GM18909 (cell line): ENCODE measurements around the gene KCNIP2.
"Not testable (repeated sequence)": the region's sequence is repeated elsewhere in the genome, so short reads cannot be mapped to it uniquely, and the experiment has no call there.

ENCODE experiments used
- ATAC-seq: cut with Tn5 transposase; IDR thresholded peaks from one replicate; pipeline ENCODE4 v1.9.1; 2021; ENCODE audit warnings: mild to moderate bottlenecking; ENCODE audit not compliant: unreplicated experiment, poor library complexity

KCNIP2 gene

DNA sequence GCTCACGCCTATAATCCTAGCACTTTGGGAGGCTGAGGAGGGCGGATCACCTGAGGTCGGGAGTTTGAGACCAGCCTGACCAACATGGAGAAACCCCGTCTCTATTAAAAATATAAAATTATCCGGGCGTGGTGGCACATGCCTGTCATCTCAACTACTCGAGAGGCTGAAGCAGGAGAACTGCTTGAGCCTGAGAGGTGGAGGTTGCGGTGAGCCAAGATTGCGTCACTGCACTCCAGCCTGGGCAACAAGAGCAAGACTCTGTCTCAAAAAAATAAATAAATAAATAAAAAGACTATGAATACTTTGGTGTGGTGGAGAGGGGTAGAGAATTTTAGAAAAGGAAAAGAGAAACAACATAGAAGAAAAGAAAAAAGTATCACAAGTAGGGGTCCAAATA is 54.4 kb downstream of the KCNIP2 start:
- ATAC-seq = not testable (repeated sequence)

DNA sequence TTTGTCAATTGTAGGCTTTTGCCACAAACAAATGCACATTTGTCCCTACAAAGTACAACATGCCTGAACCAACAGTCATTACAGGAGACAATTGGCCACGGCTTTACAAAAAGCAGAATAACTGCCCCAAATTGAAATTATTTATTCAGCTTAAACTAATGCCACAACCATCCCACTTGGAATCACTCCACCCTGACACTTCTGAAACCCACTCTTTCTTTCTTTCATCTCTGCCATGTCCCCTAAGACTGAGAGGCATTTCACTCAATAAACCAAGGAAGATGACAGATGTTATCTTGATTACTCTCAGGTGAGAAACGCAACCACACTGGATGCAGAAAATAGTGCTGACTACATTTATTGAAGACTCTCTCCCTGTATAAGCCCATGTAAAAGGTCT is 57.8 kb downstream of the KCNIP2 start:
- no peak for ATAC-seq

GRCh38 chr10:101784558-101784957 is 59.0 kb downstream of the KCNIP2 start:
- ATAC-seq = no peak

DNA sequence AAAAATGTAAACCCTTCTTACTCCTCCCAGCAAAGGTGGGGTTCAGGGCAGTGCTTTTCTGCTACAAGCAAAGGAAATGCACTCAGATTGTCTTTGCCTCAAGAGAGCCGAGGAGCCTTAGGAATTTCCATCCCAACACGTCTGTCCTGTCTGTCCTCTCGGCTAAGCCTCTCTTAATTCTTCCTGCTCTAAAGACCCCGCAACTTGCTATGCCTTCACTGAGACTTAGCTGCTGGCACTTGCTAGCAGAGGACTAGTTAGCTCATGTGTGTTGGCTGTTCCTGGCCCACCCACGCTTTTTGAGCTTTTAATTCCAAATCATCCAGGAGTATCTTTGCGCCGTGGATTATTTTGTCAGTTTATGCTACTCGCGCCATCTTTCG is 59.9 kb downstream of the KCNIP2 start:
- no peak for ATAC-seq

DNA sequence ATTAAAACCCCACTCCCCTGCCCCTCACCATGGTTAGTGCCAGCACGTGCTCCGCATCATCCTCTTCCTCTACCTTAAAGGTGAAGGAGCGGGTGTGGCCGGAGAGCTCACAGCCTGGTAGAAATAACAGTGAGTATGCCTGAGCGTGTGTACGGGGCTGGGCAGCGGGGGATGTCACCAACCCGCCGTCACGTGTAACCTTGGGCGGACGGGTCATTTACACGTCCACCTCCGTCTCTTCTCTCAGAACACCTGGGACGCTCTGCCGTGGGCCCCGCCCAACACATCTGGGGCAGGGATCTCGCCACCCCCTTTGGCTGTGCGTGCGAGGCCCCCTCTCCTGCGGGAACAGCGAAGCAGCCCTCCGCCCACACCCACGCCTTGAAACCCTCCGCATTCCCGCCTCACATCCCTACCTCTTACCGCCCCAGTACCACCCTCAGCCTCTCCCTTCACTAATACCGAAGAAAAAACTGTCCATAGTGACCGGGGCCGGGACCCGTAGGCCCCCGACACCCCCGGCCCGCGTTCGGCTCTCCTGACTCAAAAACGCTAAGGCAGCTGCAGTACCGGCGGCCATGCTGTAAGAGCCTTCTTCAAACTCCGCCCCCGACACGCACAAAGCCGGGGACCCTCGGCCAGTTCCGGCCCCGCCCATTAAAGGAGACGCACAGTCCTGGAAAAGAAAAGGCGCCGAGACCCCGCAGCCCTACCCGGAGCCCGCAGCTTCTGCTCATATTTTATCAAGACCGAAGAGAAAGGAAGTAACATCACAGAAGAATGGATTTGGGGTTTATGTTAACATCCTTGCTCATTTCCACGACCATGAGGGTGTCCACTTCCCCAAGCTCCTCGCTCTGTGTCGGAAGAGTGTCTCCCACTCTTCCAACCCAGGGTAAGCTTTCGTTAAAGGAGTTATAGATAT is 60.5 kb downstream of the KCNIP2 start, which contains the start of gene NPM3:
Gene NPM3, minus strand, starts transcription at position 636 of the 925 bp plus-strand sequence. Its CDS starts 56 bp downstream, at position 580.
- peak; percentile 63 for ATAC-seq

DNA sequence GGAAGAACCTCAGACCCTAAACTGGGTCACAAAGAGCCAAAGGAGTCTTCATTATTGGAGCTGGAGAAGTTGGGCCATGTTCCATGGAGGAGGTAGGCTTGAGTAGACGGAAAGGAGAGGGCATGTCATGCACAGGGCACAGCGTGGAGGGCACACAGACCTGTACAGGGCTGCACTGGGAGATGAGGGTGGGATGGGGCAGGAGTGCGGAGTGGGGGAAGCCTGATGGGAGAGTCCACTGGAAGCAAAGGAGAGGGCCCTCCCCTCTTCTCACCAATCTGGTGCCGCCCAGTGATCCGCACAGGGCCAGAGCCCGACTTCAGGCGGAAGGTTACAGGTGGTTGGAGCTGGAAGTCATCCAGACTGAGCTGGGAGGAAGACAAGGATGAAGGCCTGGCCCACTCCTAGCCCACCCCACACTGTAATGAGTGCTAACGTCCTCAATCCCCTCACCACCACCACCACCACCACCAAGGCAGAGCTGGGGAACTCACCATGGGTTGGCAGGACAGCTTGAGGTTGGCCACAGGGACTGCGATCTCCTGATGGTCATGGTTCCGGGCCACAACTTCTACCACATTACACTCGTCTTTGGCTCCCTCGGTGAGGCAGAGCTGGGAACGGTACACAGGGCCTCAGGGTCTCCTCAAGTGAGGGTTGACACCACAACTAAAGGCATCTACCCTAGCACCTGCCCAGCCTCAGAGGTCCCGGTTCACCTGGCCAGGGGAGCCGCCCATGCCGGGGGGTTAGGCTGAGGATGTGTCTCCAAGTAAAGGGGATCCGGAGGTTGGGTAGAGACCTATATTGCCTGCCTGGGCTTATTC is 61.4 kb downstream of the KCNIP2 start:
- ATAC-seq = no peak

- no peak for ATAC-seq
Observed at GRCh38 chr10:101781655-101781983, 62.0 kb downstream of the KCNIP2 start.

DNA sequence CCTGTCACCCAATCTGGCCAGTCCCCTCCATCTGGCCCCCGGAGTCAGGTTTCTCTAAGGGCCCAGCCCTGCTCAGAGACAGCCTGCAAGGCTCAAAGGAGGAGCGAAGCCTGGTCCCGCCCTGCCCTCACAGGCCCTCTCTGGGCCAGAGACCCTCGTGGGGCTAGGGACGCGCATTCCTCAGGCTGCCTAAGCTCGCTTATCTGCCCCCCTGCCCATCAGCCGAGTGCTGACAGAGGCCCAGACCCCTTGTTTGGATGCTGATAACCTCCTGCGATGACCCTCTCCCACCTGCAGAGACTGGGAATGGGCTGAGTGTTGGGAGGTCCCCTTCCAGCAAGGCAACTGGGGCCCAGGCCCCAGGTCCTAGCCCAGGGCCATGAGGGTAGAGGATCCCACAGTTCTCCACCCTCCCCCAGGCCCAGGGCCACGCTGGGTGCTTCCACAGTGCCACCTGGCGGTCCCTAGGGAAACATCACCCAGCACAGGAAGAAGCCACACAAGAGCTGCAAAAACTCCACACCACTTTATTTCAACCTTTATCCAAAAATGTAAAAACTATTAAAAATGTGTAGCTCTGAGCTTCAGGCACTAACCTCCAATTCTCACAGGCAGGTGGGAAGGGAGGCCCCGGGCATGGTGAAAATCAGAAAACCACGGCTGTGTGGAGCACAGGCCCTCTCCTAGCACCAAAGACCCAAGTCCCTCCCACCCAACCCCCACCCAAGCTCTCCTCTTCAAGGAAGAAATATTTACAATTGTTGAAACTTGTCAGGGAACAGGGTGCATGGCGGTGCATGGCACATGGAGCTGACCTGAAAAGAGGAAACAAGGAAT is 62.6 kb downstream of the KCNIP2 start:
- no peak for ATAC-seq

- no peak for ATAC-seq
Observed at GRCh38 chr10:101780187-101780817, 63.3 kb downstream of the KCNIP2 start.

DNA sequence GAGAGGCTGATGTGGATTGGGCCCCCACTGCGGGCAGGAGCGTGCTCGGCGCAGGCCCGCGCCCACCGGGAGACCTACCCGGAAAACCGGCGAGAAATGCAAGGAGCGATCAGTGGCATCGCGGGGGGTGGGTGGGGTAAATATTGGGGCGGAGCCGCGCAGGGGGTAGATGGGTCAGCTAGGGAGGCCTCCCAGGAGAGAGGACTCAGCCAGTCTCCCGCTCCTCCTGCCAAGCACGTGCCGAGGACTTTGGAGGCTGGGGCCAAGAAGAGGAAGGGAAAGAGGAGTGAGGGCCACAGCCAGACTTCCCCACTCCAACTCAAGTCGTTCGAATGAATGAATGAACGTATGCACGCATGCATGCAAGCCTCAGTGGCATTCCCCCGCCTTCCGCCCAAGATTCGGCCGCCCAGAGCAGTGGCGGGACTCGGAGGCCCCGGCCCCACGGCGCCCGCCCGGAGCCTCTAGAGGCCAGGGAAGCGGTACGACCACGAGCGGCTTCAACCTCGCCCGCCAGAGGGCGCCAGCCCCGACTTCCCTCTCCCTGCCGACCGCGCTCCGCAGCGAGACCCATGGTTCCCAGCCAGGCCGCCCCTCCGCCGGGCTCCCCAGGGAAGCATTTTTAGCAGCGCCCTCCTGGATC is 63.9 kb downstream of the KCNIP2 start:
- ATAC-seq = no peak

DNA sequence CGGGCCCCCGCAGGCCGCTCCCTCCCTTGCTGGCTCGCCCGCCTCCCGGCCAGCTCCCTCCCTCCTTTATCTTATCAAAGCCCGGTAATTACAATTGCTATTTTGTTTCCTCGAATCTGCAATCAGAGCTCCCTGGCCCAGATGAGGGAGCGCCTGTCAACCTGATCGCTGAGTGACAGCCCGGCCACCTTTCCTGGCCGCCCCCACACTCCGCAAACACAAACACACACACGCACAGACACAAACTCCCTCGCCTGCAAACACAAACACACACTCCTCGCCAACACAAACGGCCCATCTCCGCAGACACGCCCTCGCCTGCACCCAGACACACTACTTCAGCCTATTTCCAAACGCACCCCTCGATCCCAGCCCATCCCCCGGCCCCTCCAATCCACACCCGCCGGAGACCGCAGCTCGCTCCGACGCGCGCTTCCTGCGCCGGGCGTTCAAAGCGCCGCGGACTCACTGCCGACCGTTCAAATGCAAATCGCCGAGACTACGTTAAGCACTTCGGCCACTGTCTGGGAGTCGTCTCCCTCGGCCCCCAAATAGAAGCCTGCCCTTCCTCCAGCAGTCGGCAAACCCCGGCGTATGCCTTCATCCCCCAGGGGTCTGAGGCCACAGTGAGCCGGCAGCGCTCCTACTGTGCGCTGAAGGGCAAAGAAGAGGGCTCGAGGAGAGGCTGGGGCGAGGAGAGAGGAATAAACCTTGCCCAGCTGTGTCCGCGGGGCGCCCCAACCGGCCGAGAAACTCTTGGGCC is 64.6 kb downstream of the KCNIP2 start:
- no peak for ATAC-seq

DNA sequence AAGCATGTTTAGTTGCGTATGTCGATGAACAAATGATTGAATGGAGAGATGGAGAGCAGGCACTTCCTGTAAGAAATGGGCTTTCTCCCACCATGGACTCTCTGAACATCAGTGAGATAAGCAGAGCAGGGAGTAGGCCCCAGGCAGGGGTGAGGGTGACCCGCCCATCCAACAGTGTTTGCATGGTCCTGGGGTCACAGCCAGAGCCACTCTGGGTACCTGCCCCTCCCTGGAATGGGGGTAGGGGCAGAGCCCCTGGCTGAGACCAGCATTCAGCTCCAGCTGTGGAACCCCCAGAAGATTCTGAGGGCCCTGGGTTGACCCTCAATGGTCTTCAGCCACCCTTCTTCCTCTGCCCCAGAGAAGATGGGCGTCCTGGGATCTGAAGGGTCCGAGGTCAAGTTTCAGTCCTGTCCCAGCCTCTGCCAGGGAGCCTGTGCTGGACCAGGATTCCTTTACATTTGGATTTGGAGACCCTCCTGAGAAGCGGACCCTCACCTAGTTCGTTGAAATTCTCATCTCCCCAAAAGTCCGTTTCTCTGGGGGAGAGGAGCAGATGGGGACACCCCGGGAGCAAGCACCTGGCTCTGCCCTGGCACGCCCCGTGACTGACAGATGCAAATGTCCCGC is 65.3 kb downstream of the KCNIP2 start:
- no peak for ATAC-seq

DNA sequence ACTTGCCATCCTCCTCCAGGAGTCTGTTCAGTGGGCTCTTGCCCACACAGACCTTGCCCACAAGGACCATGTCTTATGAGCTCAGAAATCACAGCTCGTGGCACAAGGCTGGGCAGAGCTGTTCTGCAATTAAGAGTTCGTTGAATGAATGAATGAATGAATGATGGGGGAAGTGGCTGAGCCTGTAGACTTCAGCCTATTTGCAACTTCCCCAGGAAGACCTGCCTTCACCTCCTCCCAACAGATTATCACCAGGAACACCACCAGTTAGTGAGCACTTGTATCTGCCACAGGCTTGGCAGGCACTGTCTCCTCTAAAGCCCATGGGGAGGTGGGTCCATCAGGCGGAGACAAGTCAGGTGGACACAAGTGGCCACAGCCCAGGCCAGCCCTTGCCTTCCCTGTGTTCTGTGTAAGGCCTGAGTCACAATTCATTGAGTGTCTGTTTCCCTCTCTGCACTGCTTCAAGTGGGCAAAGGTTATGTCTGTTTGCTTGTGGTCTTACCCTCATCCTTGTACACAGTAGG is 65.9 kb downstream of the KCNIP2 start:
- no peak for ATAC-seq

DNA sequence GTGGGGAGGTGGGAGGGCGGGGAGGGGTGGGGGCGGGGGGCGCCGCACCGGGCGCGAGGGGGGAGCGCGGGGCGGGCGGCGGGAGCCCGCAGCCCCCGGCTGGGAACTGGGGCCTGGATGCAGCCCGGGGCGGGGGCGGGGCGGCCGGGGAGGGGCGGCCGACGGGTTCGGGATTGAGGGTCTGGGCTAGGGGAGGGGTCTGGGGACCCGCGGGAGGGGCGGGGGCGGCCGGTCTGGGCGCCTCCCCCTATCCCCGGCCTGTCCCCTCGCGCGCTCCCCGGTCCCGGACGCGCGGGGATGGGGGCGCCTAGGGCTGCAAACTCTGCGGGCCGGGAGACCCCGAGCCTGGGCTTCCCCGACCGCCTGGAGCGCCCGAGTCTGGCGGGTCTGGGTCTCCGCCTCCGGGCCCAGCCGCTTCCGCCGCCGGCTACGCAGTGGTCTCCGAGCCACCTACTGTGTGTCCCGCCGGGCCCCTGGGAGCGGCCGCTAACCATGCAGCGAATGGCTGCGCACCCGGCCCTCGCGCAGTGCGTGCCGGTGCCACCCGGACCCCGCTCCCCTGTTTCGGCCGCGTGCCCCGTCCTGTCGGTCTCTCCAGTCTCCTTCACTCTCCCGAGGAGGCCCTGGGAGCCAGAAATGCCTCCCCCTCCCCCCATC is 67.3 kb downstream of the KCNIP2 start:
- ATAC-seq = no peak
